ENCODE measurements around the gene COIL.

The COIL gene

GRCh38 chr17:56896968-56897359 lies 63.9 kb downstream of the COIL start:
- ATAC-seq (ENCODE audit: insufficient read depth, low read depth) (no peak), DNase-seq (no peak)
- Histone ChIP-seq H3K4me2 (ENCODE audit: insufficient read depth, low read length) (no peak overlapping the region), H3K4me1 (ENCODE audit: insufficient read depth, low read length) (no peaks in the 10 kb centered on the region), H4K20me1 (ENCODE audit: insufficient read depth, low read length) (peaks cover 5% of the 10 kb centered on the region), H3K9me3 (ENCODE audit: insufficient read depth, low read length, severe bottlenecking) (no peaks in the 10 kb centered on the region), H2AFZ (ENCODE audit: low read depth, low read length) (no peak overlapping the region), H3K36me3 (ENCODE audit: insufficient read depth, low read length) (peaks cover 97% of the 10 kb centered on the region), H3K27me3 (ENCODE audit: insufficient read depth, low read length, poor library complexity) (no peaks in the 10 kb centered on the region), H3K27ac (ENCODE audit: low read length) (no peak overlapping the region), H3K4me3 (ENCODE audit: low read depth in 1 of 2, low read length in 2 of 2) (no peak overlapping the region), H3K9ac (ENCODE audit: low read depth, low read length) (no peak overlapping the region), H3K79me2 (ENCODE audit: insufficient read depth, low read length) (no peaks in the 10 kb centered on the region)
- TF ChIP-seq CTCF (IDR thresholded peaks at IDR 0.05; ENCODE audit: borderline replicate concordance, extremely low read depth, low read length, poor library complexity, severe bottlenecking): no peak
- TF ChIP-seq EZH2 (IDR thresholded peaks at IDR 0.05; ENCODE audit: borderline replicate concordance, low read depth, low read length, severe bottlenecking): no peak

GRCh38 chr17:56896217-56896967 lies 64.5 kb downstream of the COIL start:
- Histone ChIP-seq H3K27ac (ENCODE audit: low read length) (no peak overlapping the region), H4K20me1 (ENCODE audit: insufficient read depth, low read length) (peaks cover 5% of the 10 kb centered on the region), H3K79me2 (ENCODE audit: insufficient read depth, low read length) (no peaks in the 10 kb centered on the region), H3K9me3 (ENCODE audit: insufficient read depth, low read length, severe bottlenecking) (no peaks in the 10 kb centered on the region), H3K4me3 (ENCODE audit: low read depth in 1 of 2, low read length in 2 of 2) (no peak overlapping the region), H3K4me1 (ENCODE audit: insufficient read depth, low read length) (no peaks in the 10 kb centered on the region), H3K36me3 (ENCODE audit: insufficient read depth, low read length) (peaks cover 97% of the 10 kb centered on the region), H3K4me2 (ENCODE audit: insufficient read depth, low read length) (no peak overlapping the region), H3K27me3 (ENCODE audit: insufficient read depth, low read length, poor library complexity) (no peaks in the 10 kb centered on the region), H3K9ac (ENCODE audit: low read depth, low read length) (no peak overlapping the region), H2AFZ (ENCODE audit: low read depth, low read length) (no peak overlapping the region)
- TF ChIP-seq EZH2 (IDR thresholded peaks at IDR 0.05; ENCODE audit: borderline replicate concordance, low read depth, low read length, severe bottlenecking): no peak
- no peak for TF ChIP-seq CTCF (IDR thresholded peaks at IDR 0.05; ENCODE audit: borderline replicate concordance, extremely low read depth, low read length, poor library complexity, severe bottlenecking)
- ATAC-seq (ENCODE audit: insufficient read depth, low read depth) (no peak), DNase-seq (no peak)

GRCh38 chr17:56894859-56895455 lies 65.9 kb downstream of the COIL start:
- Histone ChIP-seq H3K36me3 (ENCODE audit: insufficient read depth, low read length) (peaks cover 97% of the 10 kb centered on the region), H4K20me1 (ENCODE audit: insufficient read depth, low read length) (no peaks in the 10 kb centered on the region; the same call in none of the 2 replicates), H3K27me3 (ENCODE audit: insufficient read depth, low read length, poor library complexity) (no peaks in the 10 kb centered on the region), H3K4me3 (ENCODE audit: low read depth in 1 of 2, low read length in 2 of 2) (no peak overlapping the region), H3K9ac (ENCODE audit: low read depth, low read length) (no peak overlapping the region), H2AFZ (ENCODE audit: low read depth, low read length) (no peak overlapping the region), H3K9me3 (ENCODE audit: insufficient read depth, low read length, severe bottlenecking) (no peaks in the 10 kb centered on the region), H3K79me2 (ENCODE audit: insufficient read depth, low read length) (no peaks in the 10 kb centered on the region), H3K27ac (ENCODE audit: low read length) (no peak overlapping the region), H3K4me1 (ENCODE audit: insufficient read depth, low read length) (no peaks in the 10 kb centered on the region), H3K4me2 (ENCODE audit: insufficient read depth, low read length) (no peak overlapping the region)
- no peak for TF ChIP-seq EZH2 (IDR thresholded peaks at IDR 0.05; ENCODE audit: borderline replicate concordance, low read depth, low read length, severe bottlenecking)
- TF ChIP-seq CTCF (IDR thresholded peaks at IDR 0.05; ENCODE audit: borderline replicate concordance, extremely low read depth, low read length, poor library complexity, severe bottlenecking): no peak
- ATAC-seq (ENCODE audit: insufficient read depth, low read depth) (no peak), DNase-seq (no peak)

All from DND-41 (cell line).